NCI-H1436 (cell line): ENCODE results near the gene OR5K2.

ENCODE experiments used
- DNase-seq: peaks from one replicate; lab custom pipeline; 2025; lab: John Stamatoyannopoulos, UW

The OR5K2 gene

GRCh38 chr3:98497381-98497780 is at the start of gene OR5K2:
TSS of gene OR5K2 (plus strand) at chr3:98497681. CDS start at chr3:98497681, 0 bp downstream.
- no peak for DNase-seq

DNA sequence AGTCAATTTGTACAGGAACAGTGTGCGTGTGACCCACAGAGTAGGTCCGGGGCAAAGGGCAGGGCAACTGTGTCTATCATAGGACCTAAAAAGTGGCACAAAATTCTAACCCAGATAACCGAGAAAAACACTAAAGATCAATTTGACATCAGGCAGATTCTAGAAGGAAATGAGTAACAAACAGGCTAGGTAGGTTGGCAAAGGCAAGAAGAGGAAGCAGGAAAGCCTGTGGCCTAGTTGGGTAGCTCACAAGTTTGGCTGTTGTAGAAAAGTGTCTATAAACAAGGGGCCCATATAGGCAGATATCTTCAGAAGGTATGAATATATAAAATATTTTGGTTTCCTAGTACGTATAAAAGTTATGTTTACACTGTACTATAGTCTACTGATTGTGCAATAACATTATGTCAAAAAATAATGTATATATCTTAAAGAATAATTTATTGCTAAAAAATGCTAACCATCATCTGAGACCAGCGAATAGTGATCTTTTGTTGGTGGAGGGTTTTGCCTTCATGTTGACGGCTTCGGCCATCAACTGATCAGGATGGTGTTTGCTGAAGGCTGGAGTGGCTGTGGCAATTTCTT is 47.8 kb upstream of the OR5K2 start:
- no peak for DNase-seq

- DNase-seq, result no peak
These were observed 47.1 kb upstream of the OR5K2 start for GRCh38 chr3:98450372-98450771.

DNA sequence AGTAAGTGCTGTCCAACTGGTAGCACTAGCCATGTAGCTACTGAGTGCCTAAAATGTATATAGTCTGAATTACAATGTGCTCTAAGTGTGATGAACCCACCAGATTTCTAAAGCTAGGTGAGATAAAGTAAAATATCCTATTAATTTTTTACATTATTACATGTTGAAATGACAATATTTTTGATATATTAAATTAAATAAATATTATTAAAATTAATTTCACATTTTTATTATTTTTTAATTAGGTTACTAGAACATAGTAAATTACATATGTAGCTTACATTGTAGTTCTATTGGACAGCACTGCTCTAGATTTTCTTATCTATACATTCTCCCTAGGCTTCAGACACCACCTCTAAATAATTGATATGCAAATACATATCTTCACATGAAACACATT is 43.7 kb upstream of the OR5K2 start:
- DNase-seq, result no peak

DNA sequence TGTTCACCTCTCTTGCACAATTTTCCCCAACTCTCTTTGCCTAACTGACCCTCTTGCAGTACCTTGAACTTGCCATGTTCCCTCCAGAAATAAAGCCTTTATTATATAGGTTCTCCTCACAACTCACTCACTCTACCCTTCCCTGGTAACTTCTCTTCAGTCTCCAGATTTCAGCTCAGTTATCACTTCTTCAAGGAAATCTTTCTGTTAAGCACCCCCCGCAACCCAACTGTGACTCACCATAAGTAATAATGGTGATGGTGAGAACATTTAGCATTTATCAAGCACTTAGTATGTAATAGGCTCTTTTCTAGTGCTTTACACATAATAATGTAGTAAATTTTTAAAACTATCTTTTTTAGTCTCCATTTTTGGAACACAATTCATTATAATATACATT is 42.6 kb upstream of the OR5K2 start:
- DNase-seq, result no peak

DNA sequence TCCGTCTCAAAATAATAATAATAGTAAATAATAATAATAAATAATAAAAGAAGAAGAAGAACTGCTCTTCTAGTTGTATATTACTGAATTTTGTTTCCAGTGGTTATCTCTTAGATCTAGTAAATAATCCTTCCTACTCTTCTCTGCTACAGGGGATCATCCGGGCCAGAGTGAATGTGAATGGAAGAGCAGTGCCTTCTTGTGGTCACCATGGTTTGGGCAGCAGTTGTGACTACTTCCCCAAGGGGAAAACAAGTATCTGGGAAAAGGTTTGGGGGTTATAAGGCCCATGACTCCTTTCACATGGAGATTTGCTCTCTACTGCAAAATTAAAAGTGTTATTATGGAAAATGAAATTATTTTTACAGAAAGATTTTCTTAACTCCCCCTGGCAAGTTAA is 39.9 kb upstream of the OR5K2 start:
- DNase-seq, result no peak

DNA sequence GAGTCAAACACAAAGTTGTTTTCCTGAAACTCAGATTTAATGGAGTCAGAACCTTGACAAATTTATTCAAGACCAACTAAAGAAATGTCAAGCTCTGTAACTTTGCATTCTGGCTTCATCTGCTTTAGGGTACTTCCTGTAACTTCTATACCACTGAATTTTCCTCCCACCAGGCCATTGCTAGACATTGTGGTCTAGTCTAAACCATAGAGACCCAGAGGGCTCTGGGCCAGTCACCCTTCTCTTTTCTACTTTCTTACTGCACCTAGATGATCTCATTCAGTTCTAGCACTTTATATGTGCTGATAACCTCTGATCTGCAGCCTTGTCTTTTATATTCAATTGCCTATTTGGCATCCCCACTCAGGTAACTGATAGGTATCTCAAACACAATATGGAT is 37.3 kb upstream of the OR5K2 start:
- DNase-seq, result no peak

DNA sequence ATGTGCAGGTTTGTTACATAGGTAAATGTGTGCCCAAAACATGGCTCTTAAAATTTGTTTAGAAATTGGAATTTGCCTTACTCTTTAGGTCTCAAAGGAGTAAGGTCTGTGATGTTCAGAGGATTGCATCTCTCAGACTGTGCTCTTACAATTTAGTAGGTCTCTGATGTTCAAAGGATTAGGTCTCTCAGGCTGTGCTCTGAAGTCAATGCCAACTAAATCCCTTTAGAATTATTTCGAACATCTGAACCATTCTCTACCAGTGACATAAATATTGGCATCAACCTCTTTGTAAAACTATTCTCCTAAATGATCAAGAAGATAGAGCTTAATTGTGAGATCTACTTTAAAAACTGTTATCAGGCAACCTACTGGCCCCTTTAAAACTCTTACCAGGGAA is 34.6 kb upstream of the OR5K2 start, which contains the start of gene OR5K1:
Gene OR5K1 (plus strand): TSS at position 301 of the 400 bp plus-strand sequence. CDS start 6,376 bp downstream, outside the sequence.
- no peak for DNase-seq

DNA sequence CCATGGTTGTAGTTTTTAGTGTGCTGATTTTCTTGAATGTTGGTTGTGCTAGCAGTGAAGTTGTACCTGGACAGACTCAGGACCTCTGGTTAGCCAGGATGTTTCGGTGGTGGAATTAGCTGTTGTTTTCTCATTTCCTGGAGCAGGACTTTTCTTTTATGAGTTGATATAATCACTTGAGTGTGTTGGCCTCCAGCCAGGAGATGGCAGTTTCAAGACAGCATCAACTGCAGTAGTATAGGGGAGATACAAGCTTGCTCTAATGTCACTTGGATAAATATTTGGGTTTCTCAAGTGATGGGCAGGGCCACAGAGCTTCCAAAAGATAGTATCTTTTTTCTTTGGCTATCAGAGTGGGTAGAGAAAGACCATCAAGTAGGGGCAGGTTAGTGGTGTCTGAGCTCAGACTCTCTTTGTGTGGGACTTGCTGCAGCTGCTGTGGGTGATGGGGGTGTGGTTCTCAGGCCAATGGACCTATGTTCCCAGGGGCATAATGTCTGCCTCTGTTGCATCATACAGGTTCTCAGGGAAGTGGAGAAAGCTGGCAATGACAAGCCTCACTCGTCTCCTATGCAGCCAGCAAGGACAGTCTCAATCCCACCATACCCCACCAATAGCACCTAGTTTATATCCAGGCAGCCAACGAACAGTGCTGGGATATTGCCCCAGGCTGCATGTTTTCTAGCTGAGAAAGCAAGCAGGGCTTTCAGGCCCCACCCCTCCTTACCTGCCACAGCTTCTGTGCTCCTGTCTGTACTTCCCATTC is 14.6 kb upstream of the OR5K2 start:
- DNase-seq, result no peak

DNA sequence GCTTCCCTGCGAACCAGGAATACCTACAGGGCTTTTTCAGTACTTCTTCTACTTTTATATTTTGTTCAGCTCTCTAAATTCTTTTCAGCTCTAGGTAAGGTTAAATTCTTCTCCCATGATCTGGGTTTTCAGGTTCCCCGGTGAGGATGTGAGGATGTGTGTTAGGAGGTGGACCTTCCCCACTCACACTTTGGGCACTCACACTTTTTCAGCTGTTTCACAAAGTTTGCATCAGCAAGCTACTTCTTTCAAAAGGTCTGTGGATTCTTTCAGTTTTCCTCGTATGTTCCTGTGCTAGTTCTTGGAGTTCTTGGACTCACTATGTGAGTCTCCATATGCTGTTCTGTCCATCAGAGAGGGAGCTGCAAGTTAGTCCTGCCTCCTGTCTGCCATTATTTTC is 13.9 kb upstream of the OR5K2 start:
- no peak for DNase-seq

GRCh38 chr3:98500019-98500418 is 2.5 kb downstream of the OR5K2 start:
- no peak for DNase-seq

DNA sequence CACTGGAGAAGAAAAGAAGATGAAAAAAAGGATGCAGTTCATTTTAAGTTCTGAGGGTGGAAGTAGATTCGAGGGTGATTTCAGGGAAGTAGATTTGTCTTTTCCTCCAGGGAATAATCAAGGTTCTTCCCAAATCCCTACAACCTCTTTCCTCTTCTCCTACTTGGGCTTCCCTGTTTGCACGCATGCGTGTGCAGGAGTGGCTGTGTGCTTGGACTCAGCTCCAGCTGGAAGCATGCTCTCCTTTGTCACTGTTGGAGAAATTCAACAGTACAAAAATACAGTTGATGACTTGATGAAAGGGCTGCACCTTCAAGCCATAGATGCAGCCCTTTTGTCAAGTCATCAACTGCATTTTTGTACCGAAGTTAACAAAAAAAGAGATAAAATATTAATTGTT is 3.8 kb downstream of the OR5K2 start:
- no peak for DNase-seq

DNA sequence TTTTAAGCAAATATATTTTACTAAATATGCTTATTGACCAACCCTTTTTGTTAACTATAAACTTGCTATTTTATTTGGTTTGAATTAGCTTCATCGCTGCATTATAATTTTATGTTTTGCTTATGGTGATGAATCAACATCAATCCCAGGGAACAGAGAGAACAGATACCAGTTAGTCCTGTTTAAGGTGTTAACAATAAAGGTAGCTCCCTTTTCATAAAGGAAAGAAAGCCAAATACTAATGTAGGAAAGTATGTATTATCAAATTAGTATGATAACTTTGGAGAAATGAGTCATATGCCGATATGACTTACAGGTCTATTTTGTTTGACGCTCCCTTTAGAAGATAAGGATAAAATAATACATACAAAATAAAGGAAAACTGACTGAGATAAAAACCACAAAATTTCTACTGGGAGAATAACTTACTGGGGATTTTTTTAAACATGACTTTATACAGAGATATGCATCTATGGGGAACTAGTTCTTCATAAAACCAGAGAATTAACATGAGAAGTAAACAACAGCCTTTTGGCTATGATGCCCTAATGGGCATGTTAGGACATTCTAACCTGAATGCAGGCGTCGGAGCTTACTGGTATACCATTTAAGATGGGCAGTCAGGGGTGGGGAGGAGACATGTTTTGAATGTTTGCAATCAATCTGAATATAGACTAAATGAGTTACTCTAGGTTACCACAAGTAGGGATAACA is 4.5 kb downstream of the OR5K2 start:
- no peak for DNase-seq

- no peak for DNase-seq
These were observed 7.1 kb downstream of the OR5K2 start for GRCh38 chr3:98504539-98504938.

- no peak for DNase-seq
These were observed 11.1 kb downstream of the OR5K2 start for GRCh38 chr3:98508582-98508981.

- no peak for DNase-seq
These were observed 15.1 kb downstream of the OR5K2 start for GRCh38 chr3:98512576-98512975.

DNA sequence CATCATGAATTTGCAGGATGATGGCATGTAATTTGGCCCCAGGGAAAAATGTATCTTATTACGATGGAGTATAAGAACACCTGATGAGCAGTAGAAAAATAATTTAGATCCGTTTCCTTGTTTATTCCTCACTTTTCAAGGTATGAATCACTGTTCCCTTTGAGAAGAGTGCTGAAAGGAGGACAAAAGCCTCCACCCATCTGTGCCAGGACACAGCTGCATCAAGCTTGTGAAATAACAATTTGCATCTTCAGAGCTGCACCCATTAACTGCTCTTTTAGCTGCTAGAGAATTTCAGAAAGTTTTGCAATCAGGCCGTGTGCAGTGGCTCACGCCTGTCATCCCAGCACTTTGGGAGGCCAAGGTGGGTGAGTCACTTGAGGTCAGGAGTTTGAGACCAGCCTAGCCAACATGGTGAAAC is 15.6 kb downstream of the OR5K2 start:
- DNase-seq, result no peak

GRCh38 chr3:98513736-98514135 is 16.3 kb downstream of the OR5K2 start:
- no peak for DNase-seq

GRCh38 chr3:98514948-98515347 is 17.5 kb downstream of the OR5K2 start:
- no peak for DNase-seq

DNA sequence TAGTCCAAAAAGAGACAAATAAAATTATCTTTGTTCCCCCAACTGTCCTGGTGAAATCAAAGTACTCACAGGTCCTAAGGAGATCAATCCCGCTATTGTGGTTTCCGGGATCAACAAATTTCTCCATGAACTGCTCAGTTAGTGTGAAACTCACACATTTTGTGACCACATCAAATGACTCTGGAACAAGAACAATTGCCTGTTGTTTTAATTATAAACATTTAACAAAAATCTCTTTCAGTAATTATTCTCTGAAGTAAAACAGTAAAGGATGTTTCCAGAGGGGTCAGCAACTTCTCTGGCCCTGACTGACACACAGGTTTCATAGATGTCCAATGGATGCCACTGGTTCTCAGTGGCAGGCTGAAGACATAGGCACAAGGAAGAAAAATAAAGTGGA is 21.3 kb downstream of the OR5K2 start:
- no peak for DNase-seq

DNA sequence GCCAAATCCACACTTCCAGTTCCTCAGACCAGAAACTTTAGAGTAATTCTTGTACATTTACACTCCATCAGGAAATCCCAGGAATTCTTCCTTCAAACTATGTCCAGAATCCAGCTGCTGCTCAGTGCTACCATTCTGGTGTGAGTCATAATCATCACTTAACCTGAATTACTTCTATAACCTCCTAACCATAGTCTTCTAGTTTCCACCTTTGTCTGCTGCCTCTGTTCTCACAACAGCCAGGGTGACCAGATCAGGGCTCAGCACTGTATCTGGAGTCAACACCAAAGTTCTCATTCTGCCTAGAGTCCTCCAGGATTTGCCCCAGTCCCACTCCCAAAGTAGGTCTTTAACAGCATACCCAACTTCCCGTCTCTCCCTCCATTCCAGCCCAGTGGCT is 21.9 kb downstream of the OR5K2 start:
- no peak for DNase-seq

GRCh38 chr3:98521897-98522543 is 24.5 kb downstream of the OR5K2 start:
- DNase-seq, result no peak
